HG02973 (cell line): ENCODE results near the gene MMRN2.

Experiments used
- ATAC-seq: cut with Tn5 transposase; IDR thresholded peaks from one replicate; pipeline ENCODE4 v1.9.1; 2021; ENCODE audit warnings: moderate library complexity; ENCODE audit not compliant: unreplicated experiment

The MMRN2 gene

DNA sequence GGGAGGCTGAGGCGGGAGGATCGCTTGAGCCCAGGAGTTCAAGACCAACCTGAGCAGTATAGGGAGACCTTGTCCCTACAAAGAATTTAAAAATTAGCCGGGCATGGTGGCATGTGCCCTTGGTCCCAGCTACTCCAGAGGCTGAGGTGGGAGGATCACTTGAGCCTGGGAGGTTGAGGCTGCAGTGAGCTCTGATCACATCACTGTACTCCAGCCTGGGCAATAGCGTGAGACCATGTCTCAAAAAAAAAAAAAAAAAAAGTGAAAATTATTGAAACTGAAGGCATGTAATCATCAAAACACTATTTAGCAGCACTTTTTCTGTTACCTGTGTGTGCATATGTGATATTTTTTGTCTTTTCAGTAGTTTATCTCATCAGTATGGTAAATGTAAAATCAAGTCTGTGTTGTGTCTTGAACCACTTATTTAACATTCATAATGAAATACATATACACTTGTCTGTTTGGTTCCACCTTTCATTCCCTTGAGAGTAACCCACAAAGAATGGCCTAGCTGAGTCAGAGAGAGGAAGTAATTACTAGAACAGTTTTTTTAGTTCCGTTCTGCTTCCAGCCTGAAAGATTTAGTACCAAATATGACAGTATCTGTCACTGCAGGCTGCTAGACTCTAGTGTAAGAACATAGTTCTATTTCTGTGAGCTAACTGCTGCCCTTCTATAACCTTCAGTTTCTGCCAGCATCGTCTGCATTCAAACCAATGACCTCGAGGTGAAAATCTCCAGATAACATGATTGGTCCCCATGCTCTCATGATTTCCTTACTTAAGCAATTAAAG lies 68.6 kb downstream of the MMRN2 start:
- ATAC-seq, result peak; percentile 97
